Lower lobe of right lung (tissue), 2 donors: Measurements from ENCODE around the gene MPPED2. TPM values are rescaled to one million over a fixed set of nuclear protein-coding genes. Genes with fewer than 3 reads are reported as not detected.

Source experiments
- ATAC-seq, 2 donors: fragments of 200-7000 bp; cut with Tn5 transposase; one replicate each; pipeline ENCODE4 v1.9.1; 2020 to 2022; ENCODE audit warnings: mild to moderate bottlenecking in 2 of 2, moderate library complexity in 2 of 2
- DNase-seq: peaks from one replicate; pipeline ENCODE4 v3.0.0-alpha.2; 2020
- H3K27ac ChIP-seq: fragments of 200-600 bp; one replicate; pipeline ENCODE4 v1.8.0; 2022
- H3K27me3 ChIP-seq: fragments of 200-600 bp; one replicate; pipeline ENCODE4 v1.8.0; 2022; ENCODE audit warnings: low read depth
- H3K36me3 ChIP-seq: fragments of 200-600 bp; one replicate; pipeline ENCODE4 v1.8.0; 2022; ENCODE audit warnings: mild to moderate bottlenecking
- H3K4me1 ChIP-seq: fragments of 200-600 bp; one replicate; pipeline ENCODE4 v1.8.0; 2022
- H3K4me3 ChIP-seq: fragments of 200-600 bp; one replicate; pipeline ENCODE4 v1.8.0; 2022; ENCODE audit warnings: mild to moderate bottlenecking
- H3K9me3 ChIP-seq: fragments of 200-600 bp; one replicate; pipeline ENCODE4 v1.8.0; 2022
- intact Hi-C: fragments of 100-400 bp; cut with DNase I; formaldehyde crosslinking; loops from one replicate; pipeline ENCODE4 v1.11.0; 2022
- total RNA-seq: library from RNA; stranded (reverse); fragmentation: NEBNext Ultra II Directional; extraction: Animal tissue kit (Norgen Biotek cat#: 25700); gene quantifications from one replicate; pipeline ENCODE4 v1.2.1, GENCODE V29; 2021
- TF ChIP-seq, protein P1 (sequence below): fragments of 200-600 bp; IDR thresholded peaks from one replicate; pipeline ENCODE4 v1.8.0; 2022; ENCODE audit warnings: antibody characterized with exemption, mild to moderate bottlenecking
- donor health status: DM: no; HTN: yes; CAD: no; lungs with severe emphysema.

Gene MPPED2
- total RNA-seq, 1 donor from 2014 or later = 1.5 TPM

DNA sequence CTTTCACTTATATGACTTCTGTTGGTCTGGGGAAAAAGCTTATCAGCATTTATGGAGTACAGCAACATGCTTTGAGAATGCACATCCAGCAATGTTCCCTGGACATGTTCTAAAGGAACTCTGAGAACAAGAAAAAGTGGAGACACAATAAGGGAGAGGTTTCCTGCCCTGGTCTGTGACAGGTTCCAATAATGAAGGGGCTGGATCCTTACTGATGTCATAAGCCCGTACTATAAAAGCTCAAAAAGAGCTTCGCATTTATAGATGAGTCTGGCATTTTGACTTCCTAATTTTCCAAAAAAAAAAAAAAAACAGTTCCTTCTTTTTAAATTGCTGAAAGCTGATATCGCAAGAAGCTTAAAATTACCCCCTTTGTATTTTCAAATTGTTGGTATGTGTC is 129.1 kb downstream of the MPPED2 start:
- no peak overlapping the region for H3K27ac ChIP-seq
- no peak for ATAC-seq
- no peaks in the 10 kb centered on the region for H3K9me3 ChIP-seq
- H3K4me3 ChIP-seq = no peak overlapping the region
- no peaks in the 10 kb centered on the region for H3K27me3 ChIP-seq
- no peaks in the 10 kb centered on the region for H3K4me1 ChIP-seq
- TF ChIP-seq, protein P1, sequence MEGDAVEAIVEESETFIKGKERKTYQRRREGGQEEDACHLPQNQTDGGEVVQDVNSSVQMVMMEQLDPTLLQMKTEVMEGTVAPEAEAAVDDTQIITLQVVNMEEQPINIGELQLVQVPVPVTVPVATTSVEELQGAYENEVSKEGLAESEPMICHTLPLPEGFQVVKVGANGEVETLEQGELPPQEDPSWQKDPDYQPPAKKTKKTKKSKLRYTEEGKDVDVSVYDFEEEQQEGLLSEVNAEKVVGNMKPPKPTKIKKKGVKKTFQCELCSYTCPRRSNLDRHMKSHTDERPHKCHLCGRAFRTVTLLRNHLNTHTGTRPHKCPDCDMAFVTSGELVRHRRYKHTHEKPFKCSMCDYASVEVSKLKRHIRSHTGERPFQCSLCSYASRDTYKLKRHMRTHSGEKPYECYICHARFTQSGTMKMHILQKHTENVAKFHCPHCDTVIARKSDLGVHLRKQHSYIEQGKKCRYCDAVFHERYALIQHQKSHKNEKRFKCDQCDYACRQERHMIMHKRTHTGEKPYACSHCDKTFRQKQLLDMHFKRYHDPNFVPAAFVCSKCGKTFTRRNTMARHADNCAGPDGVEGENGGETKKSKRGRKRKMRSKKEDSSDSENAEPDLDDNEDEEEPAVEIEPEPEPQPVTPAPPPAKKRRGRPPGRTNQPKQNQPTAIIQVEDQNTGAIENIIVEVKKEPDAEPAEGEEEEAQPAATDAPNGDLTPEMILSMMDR = no peak
- DNase-seq = no peak
- intact Hi-C loops = no loop called here
- no peaks in the 10 kb centered on the region for H3K36me3 ChIP-seq

DNA sequence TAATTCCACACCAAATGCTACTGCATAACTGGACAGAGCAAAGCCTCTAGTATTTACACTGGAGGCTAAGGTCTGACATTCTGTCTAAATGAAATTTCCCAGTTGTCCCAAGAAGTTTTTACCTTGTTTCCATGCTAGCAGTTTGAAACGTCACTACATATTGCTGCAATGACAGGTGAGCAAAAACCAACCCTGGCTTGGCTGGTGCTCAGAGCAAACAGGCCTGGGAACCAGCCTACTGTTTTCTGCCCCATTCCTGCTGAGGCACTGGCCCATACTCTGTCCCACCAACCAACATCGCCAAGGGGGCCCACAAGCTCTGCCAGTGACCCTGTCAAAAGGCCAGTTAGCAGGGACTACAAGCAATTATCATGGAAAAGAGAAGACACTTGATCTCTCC is 131.1 kb downstream of the MPPED2 start:
- ATAC-seq (no peak), DNase-seq (no peak)
- no peak overlapping the region for H3K4me3 ChIP-seq
- no peaks in the 10 kb centered on the region for H3K9me3 ChIP-seq
- TF ChIP-seq, protein P1 = no peak
- no peaks in the 10 kb centered on the region for H3K27me3 ChIP-seq
- H3K4me1 ChIP-seq = no peaks in the 10 kb centered on the region
- intact Hi-C loops = no loop called here
- H3K27ac ChIP-seq = no peak overlapping the region
- H3K36me3 ChIP-seq = no peaks in the 10 kb centered on the region

DNA sequence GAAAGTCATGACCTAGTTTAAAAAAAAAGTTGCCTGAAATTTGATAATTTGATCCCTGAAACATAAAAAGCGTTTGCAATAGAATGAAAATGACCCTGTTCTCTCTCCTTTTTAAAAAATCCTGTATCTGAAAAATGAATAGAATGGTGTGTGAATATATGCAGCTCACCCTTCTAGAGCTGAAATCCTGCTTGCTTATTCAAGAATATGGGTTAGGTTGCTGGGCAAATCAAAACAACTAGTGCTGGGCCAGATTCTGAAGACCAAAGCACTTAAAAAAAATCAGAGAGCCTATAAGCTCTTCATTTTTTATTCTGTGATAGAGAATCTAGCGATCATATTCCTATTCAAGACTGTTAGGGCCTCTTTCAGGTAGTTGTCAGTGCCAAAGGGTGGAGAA is 131.6 kb downstream of the MPPED2 start:
- Histone ChIP-seq H3K4me1 (no peaks in the 10 kb centered on the region), H3K27ac (no peak overlapping the region), H3K4me3 (no peak overlapping the region), H3K9me3 (no peaks in the 10 kb centered on the region), H3K36me3 (no peaks in the 10 kb centered on the region), H3K27me3 (no peaks in the 10 kb centered on the region)
- ATAC-seq (no peak), DNase-seq (no peak)
- intact Hi-C loops = no loop called here
- TF ChIP-seq, protein P1 = no peak

DNA sequence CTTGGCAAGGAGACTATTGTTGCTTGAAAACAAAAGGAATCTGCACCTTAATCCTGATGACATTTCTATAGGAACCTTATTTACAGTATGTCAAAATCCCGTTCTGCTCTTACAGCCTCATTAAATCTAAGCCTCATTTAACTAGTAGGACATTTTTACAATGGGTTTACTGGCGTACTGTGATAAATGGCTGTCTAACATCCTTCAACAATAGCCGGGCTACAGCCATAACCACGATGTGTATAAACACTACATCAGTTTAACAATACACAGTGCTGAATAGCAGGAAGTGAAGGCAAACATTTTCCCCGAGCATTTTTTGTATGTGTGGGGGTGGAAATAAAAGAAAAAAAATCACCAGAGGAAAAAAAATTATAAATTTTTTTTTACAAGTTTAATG is 132.0 kb downstream of the MPPED2 start:
- ATAC-seq (no peak), DNase-seq (no peak)
- H3K4me3 ChIP-seq = no peak overlapping the region
- intact Hi-C loops = no loop called here
- H3K36me3 ChIP-seq = no peaks in the 10 kb centered on the region
- H3K4me1 ChIP-seq = no peaks in the 10 kb centered on the region
- H3K27me3 ChIP-seq = no peaks in the 10 kb centered on the region
- TF ChIP-seq, protein P1 = no peak
- no peak overlapping the region for H3K27ac ChIP-seq
- no peaks in the 10 kb centered on the region for H3K9me3 ChIP-seq

DNA sequence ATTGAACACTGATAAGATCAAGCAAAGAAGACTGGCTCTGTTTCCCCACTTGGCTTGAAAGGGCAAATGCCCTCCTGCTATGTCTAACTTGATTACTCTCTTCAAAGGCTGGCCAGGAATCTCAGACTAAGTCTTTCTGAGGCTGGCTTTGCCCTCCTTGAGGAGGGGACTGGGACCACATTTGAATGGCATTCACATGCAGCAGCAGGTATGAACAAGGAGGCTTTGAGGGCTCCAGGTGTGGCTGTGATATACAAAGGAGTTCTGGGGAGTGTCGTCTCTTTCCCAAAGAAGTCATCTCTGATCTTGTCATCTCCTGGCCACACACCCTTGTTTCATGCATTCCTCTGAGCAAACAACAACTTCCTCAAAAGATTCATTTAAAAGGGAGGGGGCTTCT is 132.4 kb downstream of the MPPED2 start:
- Histone ChIP-seq H3K4me1 (no peaks in the 10 kb centered on the region), H3K4me3 (no peak overlapping the region), H3K36me3 (no peaks in the 10 kb centered on the region), H3K9me3 (no peaks in the 10 kb centered on the region), H3K27me3 (no peaks in the 10 kb centered on the region), H3K27ac (no peak overlapping the region)
- DNase-seq = no peak
- intact Hi-C loops = no loop called here
- TF ChIP-seq, protein P1 = no peak
- ATAC-seq = no peak

DNA sequence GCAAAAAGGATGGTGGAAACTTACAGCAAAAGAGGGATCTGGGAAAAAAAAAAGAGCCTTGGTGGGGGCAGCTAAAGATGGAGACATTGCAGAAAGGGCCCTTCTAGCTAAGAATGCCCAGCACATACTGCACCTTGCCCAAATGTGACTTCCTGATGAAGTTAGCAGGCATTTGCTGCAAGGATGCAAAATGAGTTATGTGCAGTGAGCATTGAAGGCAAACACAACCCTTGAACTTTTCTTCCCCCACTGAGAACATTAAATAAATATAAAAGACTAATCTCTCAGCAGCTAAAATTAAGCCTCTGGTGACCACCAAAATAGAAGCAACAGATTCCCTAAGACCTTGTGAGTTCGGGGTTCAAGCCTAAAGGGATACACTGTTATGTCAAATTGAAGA is 133.3 kb downstream of the MPPED2 start:
- Histone ChIP-seq H3K4me1 (no peaks in the 10 kb centered on the region), H3K4me3 (no peak overlapping the region), H3K36me3 (no peaks in the 10 kb centered on the region), H3K9me3 (no peaks in the 10 kb centered on the region), H3K27me3 (no peaks in the 10 kb centered on the region), H3K27ac (no peak overlapping the region)
- TF ChIP-seq, protein P1 = no peak
- intact Hi-C loops = no loop called here
- ATAC-seq (no peak), DNase-seq (no peak)
